ENCODE data around the gene TRIP12. TPM values are rescaled to one million over a fixed set of nuclear protein-coding genes. Genes with fewer than 3 reads are reported as not detected.
"Not testable (repeated sequence)": the region's sequence is repeated elsewhere in the genome, so short reads cannot be mapped to it uniquely, and the experiment has no call there.

Gene TRIP12
- total and polyA plus RNA-seq, 4 experiments from 2014 or later: 14.5 to 224 (median 135) TPM

GRCh38 chr2:229843613-229844012 lies 78.2 kb downstream of the TRIP12 start:
- Histone ChIP-seq H3K27ac (ENCODE audit: low read depth, low read length) (no peak overlapping the region), H3K4me3 (ENCODE audit: low read length in 2 of 2) (no peak overlapping the region), H3K27me3 (ENCODE audit: insufficient read depth, low read length) (no peaks in the 10 kb centered on the region), H3K4me1 (ENCODE audit: insufficient read depth, low read length) (peaks cover 13% of the 10 kb centered on the region), H3K36me3 (ENCODE audit: insufficient read depth, low read length) (peaks cover 4% of the 10 kb centered on the region), H3K9me3 (ENCODE audit: control insufficient read depth in 1 of 2, low read length in 2 of 2) (no peaks in the 10 kb centered on the region)
- peaks cover 34 to 48% (median 36%) of the 10 kb centered on the region in 4 donors for H3K4me1 Mint-ChIP-seq
- peaks cover 39 to 41% of the 10 kb centered on the region in 2 donors for H3K36me3 Mint-ChIP-seq
- POLR2A ChIA-PET (ENCODE audit: partially characterized antibody): interaction anchor here (1.1 to 5.0 kb wide), 2 partner anchors 7 to 9 kb away, joined by 5 to 19 read pairs; no protein-coding TSS in a partner anchor
- intact Hi-C loops (cut with micrococcal nuclease): no loop called here
- H3K27me3 Mint-ChIP-seq: no peaks in the 10 kb centered on the region
- H3K9me3 Mint-ChIP-seq: no peaks in the 10 kb centered on the region
- CTCF ChIA-PET (ENCODE audit: partially characterized antibody): no interaction called here
- H3K4me3 Mint-ChIP-seq: no peak overlapping the region
- DNase-seq: no peak
- peak overlapping the region in 4 of 7 donors; percentile 13 to 75 (median 46) for H3K27ac Mint-ChIP-seq

GRCh38 chr2:229838729-229839128 lies 83.1 kb downstream of the TRIP12 start:
- Histone ChIP-seq H3K4me3 (ENCODE audit: low read length in 2 of 2) (no peak overlapping the region), H3K27ac (ENCODE audit: low read depth, low read length) (no peak overlapping the region), H3K36me3 (ENCODE audit: insufficient read depth, low read length) (peaks cover 10% of the 10 kb centered on the region), H3K9me3 (ENCODE audit: control insufficient read depth in 1 of 2, low read length in 2 of 2) (no peaks in the 10 kb centered on the region), H3K27me3 (ENCODE audit: insufficient read depth, low read length) (no peaks in the 10 kb centered on the region), H3K4me1 (ENCODE audit: insufficient read depth, low read length) (peaks cover 43% of the 10 kb centered on the region)
- peaks cover 27 to 49% of the 10 kb centered on the region in 2 donors for H3K36me3 Mint-ChIP-seq
- intact Hi-C loops (cut with micrococcal nuclease): no loop called here
- no peak overlapping the region for H3K27ac Mint-ChIP-seq
- DNase-seq: no peak
- H3K4me3 Mint-ChIP-seq: no peak overlapping the region
- POLR2A ChIA-PET (ENCODE audit: partially characterized antibody): interaction anchor here (5.7 kb wide), 1 partner anchor 12 kb away, joined by 41 read pairs; no protein-coding TSS in a partner anchor
- CTCF ChIA-PET (ENCODE audit: partially characterized antibody): interaction anchor here (1.2 to 4.9 kb wide), 3 partner anchors 14 to 72 kb away, joined by 3 to 21 read pairs (median 5); no protein-coding TSS in a partner anchor
- peaks cover 37 to 63% (median 48%) of the 10 kb centered on the region in 4 donors for H3K4me1 Mint-ChIP-seq
- H3K9me3 Mint-ChIP-seq: no peaks in the 10 kb centered on the region
- H3K27me3 Mint-ChIP-seq: no peaks in the 10 kb centered on the region

- ChIA-PET POLR2A (ENCODE audit: partially characterized antibody) (interaction anchor here (1.5 to 5.7 kb wide), 5 partner anchors 9 to 85 kb away, joined by 4 to 41 read pairs (median 19); partner anchors contain the start of genes FBXO36 and TRIP12), CTCF (ENCODE audit: partially characterized antibody) (interaction anchor here (1.2 to 4.9 kb wide), 7 partner anchors 10 to 74 kb away, joined by 3 to 21 read pairs (median 5); no protein-coding TSS in a partner anchor)
- Mint-ChIP-seq H3K4me1 (peaks cover 42 to 71% (median 55%) of the 10 kb centered on the region in 4 donors), H3K36me3 (peaks cover 27 to 56% of the 10 kb centered on the region in 2 donors), H3K4me3 (peak overlapping the region in 6 of 8 donors; percentile 7 to 61 (median 28)), H3K9me3 (no peaks in the 10 kb centered on the region), H3K27ac (peak overlapping the region; percentile 63 to 92 (median 84)), H3K27me3 (no peaks in the 10 kb centered on the region)
- intact Hi-C loops (cut with micrococcal nuclease): no loop called here
- Histone ChIP-seq H3K36me3 (ENCODE audit: insufficient read depth, low read length) (peaks cover 10% of the 10 kb centered on the region), H3K4me1 (ENCODE audit: insufficient read depth, low read length) (peaks cover 61% of the 10 kb centered on the region), H3K27me3 (ENCODE audit: insufficient read depth, low read length) (no peaks in the 10 kb centered on the region), H3K9me3 (ENCODE audit: control insufficient read depth in 1 of 2, low read length in 2 of 2) (no peaks in the 10 kb centered on the region), H3K4me3 (ENCODE audit: low read length in 2 of 2) (no peak overlapping the region), H3K27ac (ENCODE audit: low read depth, low read length) (no peak overlapping the region)
- DNase-seq: no peak
These were observed 85.0 kb downstream of the TRIP12 start for GRCh38 chr2:229836847-229837246.

GRCh38 chr2:229835596-229836283 lies 86.1 kb downstream of the TRIP12 start:
- Histone ChIP-seq H3K36me3 (ENCODE audit: insufficient read depth, low read length) (peaks cover 17% of the 10 kb centered on the region), H3K27ac (ENCODE audit: low read depth, low read length) (no peak overlapping the region), H3K9me3 (ENCODE audit: control insufficient read depth in 1 of 2, low read length in 2 of 2) (no peaks in the 10 kb centered on the region), H3K27me3 (ENCODE audit: insufficient read depth, low read length) (no peaks in the 10 kb centered on the region), H3K4me3 (ENCODE audit: low read length in 2 of 2) (peak overlapping the region in 1 of 2 donors; percentile 25), H3K4me1 (ENCODE audit: insufficient read depth, low read length) (peaks cover 71% of the 10 kb centered on the region)
- CTCF ChIA-PET (ENCODE audit: partially characterized antibody): interaction anchor here (0.5 to 4.9 kb wide), 10 partner anchors 11 to 86 kb away, joined by 3 to 21 read pairs (median 5); partner anchors contain the start of genes FBXO36 and TRIP12
- Mint-ChIP-seq H3K4me1 (peaks cover 45 to 76% (median 58%) of the 10 kb centered on the region in 4 donors), H3K4me3 (peak overlapping the region; percentile 11 to 82 (median 44)), H3K36me3 (peaks cover 23 to 63% of the 10 kb centered on the region in 2 donors), H3K27me3 (no peaks in the 10 kb centered on the region), H3K9me3 (no peaks in the 10 kb centered on the region), H3K27ac (peak overlapping the region; percentile 36 to 96 (median 93))
- intact Hi-C loops (cut with micrococcal nuclease): loop anchor here (2.0 kb wide), 1 partner anchor 17 kb away; no protein-coding TSS in a partner anchor
- DNase-seq: peak; percentile 51 to 78 (median 68)
- POLR2A ChIA-PET (ENCODE audit: partially characterized antibody): interaction anchor here (0.7 to 5.7 kb wide), 9 partner anchors 8 to 86 kb away, joined by 3 to 41 read pairs (median 4); partner anchors contain the start of genes FBXO36 and TRIP12

- ChIA-PET CTCF (ENCODE audit: partially characterized antibody) (interaction anchor here (0.9 to 4.9 kb wide), 7 partner anchors 13 to 87 kb away, joined by 3 to 21 read pairs (median 4); partner anchors contain the start of genes FBXO36 and TRIP12), POLR2A (ENCODE audit: partially characterized antibody) (interaction anchor here (1.1 to 5.7 kb wide), 4 partner anchors 12 to 16 kb away, joined by 3 to 41 read pairs (median 12); no protein-coding TSS in a partner anchor)
- Histone ChIP-seq H3K36me3 (ENCODE audit: insufficient read depth, low read length) (peaks cover 24% of the 10 kb centered on the region), H3K4me1 (ENCODE audit: insufficient read depth, low read length) (peaks cover 71% of the 10 kb centered on the region)
- H3K9me3 ChIP-seq (ENCODE audit: control insufficient read depth in 1 of 2, low read length in 2 of 2); H3K27ac ChIP-seq (ENCODE audit: low read depth, low read length); H3K9me3 Mint-ChIP-seq; DNase-seq; H3K27me3 ChIP-seq (ENCODE audit: insufficient read depth, low read length); H3K4me3 ChIP-seq (ENCODE audit: low read length in 2 of 2); H3K27me3 Mint-ChIP-seq: not testable (repeated sequence)
- peaks cover 17 to 63% of the 10 kb centered on the region in 2 donors for H3K36me3 Mint-ChIP-seq
- intact Hi-C loops (cut with micrococcal nuclease): loop anchor here (2.0 kb wide), 1 partner anchor 18 kb away; no protein-coding TSS in a partner anchor
- peak overlapping the region in 5 of 8 donors; percentile 44 to 67 (median 60) for H3K4me3 Mint-ChIP-seq
- peaks cover 45 to 76% (median 58%) of the 10 kb centered on the region in 4 donors for H3K4me1 Mint-ChIP-seq
- H3K27ac Mint-ChIP-seq: peak overlapping the region in 5 of 7 donors; percentile 20 to 91 (median 77)
These were observed 87.4 kb downstream of the TRIP12 start for GRCh38 chr2:229834368-229834767.

GRCh38 chr2:229832510-229832898 lies 89.3 kb downstream of the TRIP12 start:
- H3K27ac Mint-ChIP-seq: peak overlapping the region in 5 of 7 donors; percentile 15 to 69 (median 60)
- peaks cover 31 to 65% of the 10 kb centered on the region in 2 donors for H3K36me3 Mint-ChIP-seq
- H3K36me3 ChIP-seq (ENCODE audit: insufficient read depth, low read length): peaks cover 30% of the 10 kb centered on the region
- no peak overlapping the region for H3K4me3 ChIP-seq (ENCODE audit: low read length in 2 of 2)
- intact Hi-C loops (cut with micrococcal nuclease): no loop called here
- peak overlapping the region in 2 of 8 donors; percentile 28 to 36 for H3K4me3 Mint-ChIP-seq
- no peaks in the 10 kb centered on the region for H3K9me3 ChIP-seq (ENCODE audit: control insufficient read depth in 1 of 2, low read length in 2 of 2)
- H3K4me1 ChIP-seq (ENCODE audit: insufficient read depth, low read length): peaks cover 62% of the 10 kb centered on the region
- ChIA-PET CTCF (ENCODE audit: partially characterized antibody) (interaction anchor here (0.9 to 4.9 kb wide), 3 partner anchors 12 to 30 kb away, joined by 3 to 26 read pairs (median 3); no protein-coding TSS in a partner anchor), POLR2A (ENCODE audit: partially characterized antibody) (interaction anchor here (1.1 to 1.5 kb wide), 3 partner anchors 20 to 89 kb away, joined by 3 to 6 read pairs (median 5); partner anchors contain the start of gene TRIP12)
- H3K27ac ChIP-seq (ENCODE audit: low read depth, low read length): no peak overlapping the region
- peaks cover 35 to 62% (median 49%) of the 10 kb centered on the region in 4 donors for H3K4me1 Mint-ChIP-seq
- no peaks in the 10 kb centered on the region for H3K27me3 Mint-ChIP-seq
- H3K9me3 Mint-ChIP-seq: no peaks in the 10 kb centered on the region
- H3K27me3 ChIP-seq (ENCODE audit: insufficient read depth, low read length): no peaks in the 10 kb centered on the region
- DNase-seq: no peak

Measured in CD4-positive, alpha-beta memory T cell (primary cell).